HG03095 (cell line): Measurements from ENCODE around the gene PPP2R2C.

Experiments used
- ATAC-seq: cut with Tn5 transposase; IDR thresholded peaks from one replicate; pipeline ENCODE4 v1.9.1; 2021; ENCODE audit warnings: moderate library complexity; ENCODE audit not compliant: unreplicated experiment

The PPP2R2C gene

DNA sequence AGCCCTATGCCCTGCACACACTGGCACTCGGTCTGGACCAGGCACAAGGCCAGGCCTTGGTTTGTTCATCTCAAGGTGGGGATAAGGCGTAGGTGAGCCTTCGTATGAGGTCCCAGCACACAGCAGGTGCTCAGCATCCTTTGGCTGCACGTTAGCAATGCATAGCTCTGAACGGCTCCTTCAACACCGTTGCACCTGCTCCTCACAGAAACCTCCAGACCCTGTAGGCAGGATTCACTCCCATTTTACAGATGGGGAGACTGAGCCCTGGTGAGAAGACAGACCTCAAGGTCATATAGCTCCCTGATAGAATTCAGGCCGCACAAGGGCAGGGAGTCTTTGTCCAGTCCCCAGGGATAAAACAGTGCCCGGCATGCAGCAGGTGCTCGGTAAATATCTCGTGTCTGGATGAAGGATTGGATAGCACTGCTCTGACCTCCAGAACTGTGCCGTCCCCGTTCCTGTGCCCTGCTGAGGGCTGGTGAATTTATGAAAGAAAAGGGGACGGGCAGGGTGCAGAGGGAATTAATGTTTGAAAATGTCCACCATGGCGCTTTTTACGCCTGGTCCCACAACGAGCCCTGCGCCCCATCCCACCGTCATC lies 2.4 kb downstream of the PPP2R2C start:
- ATAC-seq = no peak

DNA sequence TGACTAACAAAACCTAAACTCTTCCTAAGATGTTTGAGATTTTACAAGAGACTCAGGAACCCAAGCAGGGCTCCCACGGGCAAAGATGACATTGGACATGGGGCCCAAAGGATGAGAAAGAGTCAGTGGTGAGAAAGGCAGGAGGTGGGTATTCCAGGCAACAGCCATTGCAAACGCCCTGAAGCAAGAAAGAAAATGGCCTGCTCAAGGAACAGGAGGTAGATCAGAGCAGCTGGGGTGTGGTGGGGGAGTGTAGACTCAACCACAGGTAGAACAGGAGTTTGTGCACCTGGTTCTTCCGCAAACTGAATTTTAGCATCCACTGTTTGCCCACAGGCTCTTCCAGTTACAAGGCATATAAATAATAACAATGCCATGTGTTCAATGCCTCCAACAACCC lies 3.3 kb downstream of the PPP2R2C start:
- no peak for ATAC-seq

- ATAC-seq = no peak
Measured at GRCh38 chr4:6468376-6468775, 4.0 kb downstream of the PPP2R2C start.

DNA sequence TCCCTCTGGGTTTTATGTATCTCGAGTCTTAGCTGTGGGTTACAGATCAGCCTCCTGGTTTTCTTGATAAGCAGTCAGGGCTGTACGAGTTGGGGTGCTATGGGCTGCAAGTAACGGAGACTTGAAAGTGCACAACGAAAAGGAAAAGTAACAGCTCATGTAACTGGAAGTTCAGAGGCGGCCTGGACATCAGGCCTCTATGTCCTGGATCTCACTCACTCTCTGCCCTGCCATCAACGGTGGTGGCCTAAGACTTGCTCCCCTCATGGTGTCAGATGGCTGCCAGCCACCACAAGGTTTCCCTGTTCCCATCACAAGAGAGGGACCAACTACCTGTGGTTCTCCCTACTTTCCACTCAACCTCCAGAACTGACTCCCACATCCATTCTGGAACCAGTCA lies 4.8 kb downstream of the PPP2R2C start:
- ATAC-seq = no peak

- no peak for ATAC-seq
Measured at GRCh38 chr4:6466756-6467381, 5.5 kb downstream of the PPP2R2C start.

GRCh38 chr4:6465955-6466354 lies 6.5 kb downstream of the PPP2R2C start:
- ATAC-seq = no peak

DNA sequence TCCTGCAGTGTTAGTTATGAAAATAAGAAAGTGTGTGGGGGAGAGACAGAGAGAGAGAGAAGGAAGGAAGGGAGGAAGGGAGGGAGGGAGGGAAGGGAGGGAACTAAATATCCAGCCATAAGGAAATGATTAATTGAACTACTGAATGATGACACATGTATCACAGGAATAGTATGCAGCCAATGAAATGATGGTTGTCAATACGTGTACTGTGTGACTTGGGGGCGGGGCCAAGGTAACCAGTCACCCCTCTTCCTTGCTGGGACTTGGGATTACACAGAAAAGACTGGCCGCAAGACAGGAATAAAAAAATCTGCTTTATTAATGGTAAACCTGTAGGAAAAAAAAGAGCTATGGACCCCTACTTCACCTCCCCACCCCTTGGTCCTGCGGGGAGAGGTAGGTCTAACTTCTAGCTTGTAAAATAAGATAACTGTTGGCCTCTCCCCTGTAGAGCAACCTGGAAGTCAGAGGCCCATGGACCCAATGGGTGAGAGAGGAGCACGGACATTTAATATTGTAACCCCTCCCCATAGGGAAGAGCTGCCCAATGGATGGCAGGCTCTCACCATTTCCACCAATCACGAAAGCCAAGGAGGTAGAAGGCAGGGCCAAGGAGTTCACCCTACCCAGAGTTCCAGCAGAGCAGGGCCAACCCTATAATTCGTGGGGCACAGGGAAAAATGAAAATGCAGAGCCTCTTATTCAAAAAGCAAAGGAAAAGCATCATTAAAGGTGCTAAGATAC lies 7.4 kb downstream of the PPP2R2C start:
- no peak for ATAC-seq

GRCh38 chr4:6463311-6464289 lies 8.8 kb downstream of the PPP2R2C start:
- no peak for ATAC-seq

- no peak for ATAC-seq
Measured at GRCh38 chr4:6461301-6462165, 10.9 kb downstream of the PPP2R2C start.

GRCh38 chr4:6460876-6461275 lies 11.5 kb downstream of the PPP2R2C start:
- no peak for ATAC-seq

GRCh38 chr4:6458528-6458927 lies 13.9 kb downstream of the PPP2R2C start:
- no peak for ATAC-seq

DNA sequence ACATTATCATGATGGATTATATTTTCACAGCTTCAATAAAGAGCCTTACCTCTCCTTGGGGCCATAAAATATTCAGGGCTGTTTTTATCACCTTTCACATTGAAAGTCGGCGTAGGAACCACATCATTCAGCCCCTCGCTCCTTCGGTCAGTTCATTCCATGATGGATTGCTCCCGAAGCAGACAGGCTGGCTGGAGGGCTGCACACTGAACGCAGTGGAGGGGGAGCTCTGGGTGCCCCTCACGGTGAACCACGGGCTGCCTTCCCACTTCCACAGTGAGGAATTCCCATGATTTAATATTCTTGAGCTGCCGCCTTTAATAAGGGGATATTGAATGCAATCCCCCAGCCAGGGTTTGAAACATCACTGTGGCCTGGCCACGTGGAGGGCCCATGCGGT lies 16.0 kb downstream of the PPP2R2C start:
- no peak for ATAC-seq

DNA sequence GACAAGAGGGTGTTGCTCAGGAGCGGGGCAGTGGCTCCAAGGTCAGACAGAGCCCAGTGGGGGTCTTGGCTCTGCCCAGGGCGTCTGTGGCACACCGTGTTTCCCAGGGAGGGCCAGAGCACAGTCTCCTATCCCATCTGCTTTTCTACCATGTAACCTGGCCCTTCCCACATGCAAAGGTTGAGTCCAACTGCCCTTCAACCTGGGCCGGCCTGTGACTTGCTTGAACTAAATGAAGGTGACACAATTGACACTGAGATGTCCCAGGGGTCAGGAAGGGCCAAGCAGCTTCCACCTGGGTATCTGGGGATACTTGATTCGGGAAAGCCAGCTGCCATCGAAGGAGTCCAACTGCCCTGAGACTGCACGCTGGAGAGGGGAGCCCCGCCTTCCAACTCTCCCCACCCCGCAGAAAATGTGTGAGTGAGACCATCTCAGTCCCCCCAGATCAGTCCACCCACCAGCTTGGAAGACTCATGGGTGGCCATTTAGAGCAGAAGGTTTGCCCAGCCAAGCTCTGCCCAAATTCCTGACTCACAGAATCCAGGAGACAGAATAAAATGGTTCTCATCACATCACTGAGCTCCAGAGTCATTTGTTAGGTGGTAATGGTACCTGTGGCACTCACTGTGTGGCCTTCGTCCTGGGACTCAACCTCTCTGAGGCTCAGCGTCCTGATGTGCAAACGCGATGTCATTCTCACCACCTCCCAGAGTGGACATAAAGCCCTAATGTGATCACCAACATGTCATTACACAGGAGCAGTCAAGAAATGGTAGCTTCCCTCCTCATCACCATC lies 18.1 kb downstream of the PPP2R2C start:
- no peak for ATAC-seq

DNA sequence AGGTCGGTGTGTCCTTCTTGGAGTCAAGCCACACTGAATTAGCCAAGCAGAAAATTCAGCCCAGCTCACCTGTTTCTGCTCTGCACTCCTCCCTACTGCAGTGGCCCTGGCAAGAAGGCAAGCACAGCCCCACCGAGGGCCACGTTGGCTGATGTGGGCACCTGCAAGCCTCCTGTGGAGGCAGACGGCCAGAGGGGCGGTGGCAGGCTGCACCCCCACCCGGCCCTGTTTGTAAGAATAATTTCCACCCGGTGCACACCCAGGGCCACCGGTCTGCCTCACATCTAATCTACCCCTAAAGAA lies 18.8 kb downstream of the PPP2R2C start:
- no peak for ATAC-seq

GRCh38 chr4:6452897-6453687 lies 19.3 kb downstream of the PPP2R2C start:
- no peak for ATAC-seq

DNA sequence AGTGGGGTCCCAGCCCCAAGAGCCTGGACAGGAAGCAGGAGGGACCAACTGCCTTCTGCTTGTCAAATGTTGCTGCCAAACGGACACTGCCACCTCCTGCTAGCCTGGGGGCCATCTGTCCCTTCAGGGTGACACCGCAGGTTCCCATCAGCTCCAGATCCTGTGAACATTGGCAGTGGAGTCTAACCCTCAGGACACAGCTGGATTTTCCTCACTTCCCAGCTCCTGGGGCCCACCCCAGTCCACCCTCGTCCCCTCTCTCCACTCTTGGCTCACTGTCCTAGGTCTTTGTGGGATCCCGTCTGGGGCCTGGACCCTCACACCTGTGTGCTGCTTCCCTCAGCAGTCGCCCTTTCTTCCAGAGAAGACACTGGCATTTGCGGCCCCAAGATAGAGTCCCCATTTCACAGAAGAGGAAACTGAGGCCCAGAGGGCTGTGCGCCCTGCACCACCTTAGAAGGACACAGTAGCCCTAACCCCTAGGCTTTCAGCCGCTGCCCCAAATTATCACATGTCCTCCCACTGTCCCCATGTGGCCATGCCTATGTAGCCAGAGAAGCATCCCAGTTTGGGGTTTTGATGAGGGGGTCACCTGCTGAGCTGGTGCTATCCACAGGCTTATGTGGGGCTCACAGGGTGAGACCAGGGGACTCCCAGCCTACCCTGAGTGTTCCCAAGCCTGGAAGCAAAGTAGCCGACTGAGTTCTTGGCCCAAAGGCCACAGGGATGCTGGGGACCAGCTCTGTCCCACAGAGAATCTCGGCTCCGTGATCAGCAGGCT lies 20.1 kb downstream of the PPP2R2C start:
- ATAC-seq = no peak

- no peak for ATAC-seq
Measured at GRCh38 chr4:6451309-6451708, 21.1 kb downstream of the PPP2R2C start.

DNA sequence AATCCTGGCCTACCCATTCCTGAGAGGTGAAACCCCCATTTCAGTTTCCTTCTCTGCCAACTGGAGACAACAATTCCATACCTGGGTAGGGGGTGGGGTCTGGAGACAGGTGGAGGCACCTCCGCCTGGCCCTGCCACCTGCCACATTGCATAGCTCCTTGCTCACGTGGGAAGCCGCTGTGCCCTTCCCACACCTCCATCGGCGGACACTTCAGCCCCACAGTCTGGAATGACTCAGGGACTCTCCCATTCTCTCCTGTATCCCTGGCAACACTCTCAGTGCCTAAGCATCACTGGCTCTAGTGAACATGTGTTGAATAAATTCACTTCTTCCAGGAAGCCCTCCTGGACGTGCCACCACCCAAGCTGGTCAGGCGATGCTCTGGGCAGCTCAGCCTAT lies 21.7 kb downstream of the PPP2R2C start:
- no peak for ATAC-seq
